K562 (cell line): ENCODE data around the gene PRSS27. TPM values are rescaled to one million over a fixed set of nuclear protein-coding genes. Genes with fewer than 3 reads are reported as not detected.

ENCODE experiments used
- BHLHE40 ChIP-seq: IDR thresholded peaks from 2 replicates; pipeline ENCODE4 v1.6.1; 2011; ENCODE audit warnings: low read length, improper control_type of control experiment
- CLOCK ChIP-seq: fragments of 250-450 bp; sonication (Bioruptor Pico); IDR thresholded peaks from 2 replicates; pipeline ENCODE4 v1.4.0; 2020; ENCODE audit warnings: mild to moderate bottlenecking, moderate library complexity, borderline replicate concordance
- EGR1 ChIP-seq: fragments of 450-650 bp; conservative IDR thresholded peaks from 2 replicates; pipeline ENCODE4 v1.6.1; 2017; ENCODE audit warnings: mild to moderate bottlenecking
- ELK1 ChIP-seq: sonication (generic); formaldehyde crosslinking; IDR thresholded peaks from 2 replicates; pipeline ENCODE4 v1.8.1; 2022; ENCODE audit warnings: missing genetic modification reagents
- EP300 ChIP-seq: IDR thresholded peaks from 2 replicates; pipeline ENCODE4 v1.6.1; 2012; ENCODE audit warnings: low read length, improper control_type of control experiment
- HDGF ChIP-seq: fragments of 450-650 bp; IDR thresholded peaks from 2 replicates; pipeline ENCODE4 v1.6.1; 2016
- HIVEP1 ChIP-seq: fragments of 250-450 bp; sonication (Bioruptor Pico); IDR thresholded peaks from 2 replicates; pipeline ENCODE4 v1.4.0; 2020; ENCODE audit warnings: mild to moderate bottlenecking
- HMG20A ChIP-seq: fragments of 450-650 bp; formaldehyde crosslinking; conservative IDR thresholded peaks from 2 replicates; pipeline ENCODE4 v1.4.0; 2020; ENCODE audit warnings: mild to moderate bottlenecking, mixed read lengths
- MIER1 ChIP-seq: fragments of 450-650 bp; IDR thresholded peaks from 2 replicates; pipeline ENCODE4 v1.6.1; 2016; ENCODE audit warnings: antibody characterized with exemption, mild to moderate bottlenecking, low read depth
- NCOR1 ChIP-seq: fragments of 450-650 bp; IDR thresholded peaks from 2 replicates; pipeline ENCODE4 v1.6.1; 2016; ENCODE audit warnings: mild to moderate bottlenecking, moderate library complexity
- NR2F6 ChIP-seq: fragments of 450-650 bp; formaldehyde crosslinking; IDR thresholded peaks from 2 replicates; pipeline ENCODE4 v1.4.0; 2020; ENCODE audit warnings: mild to moderate bottlenecking
- PRMT5 ChIP-seq: sonication (generic); formaldehyde crosslinking; IDR thresholded peaks from 2 replicates; pipeline ENCODE4 v1.5.0; 2020; ENCODE audit warnings: missing genetic modification reagents
- RAD51 ChIP-seq: fragments of 450-650 bp; IDR thresholded peaks from 2 replicates; pipeline ENCODE4 v1.7.1; 2016; ENCODE audit warnings: low read depth, mild to moderate bottlenecking, borderline replicate concordance
- SIX5 ChIP-seq, 2 experiments: IDR thresholded peaks; 2 replicates each; pipeline ENCODE4 v1.6.1; 2011; ENCODE audit warnings: low read length in 2 of 2, borderline replicate concordance in 1 of 2, low read depth in 1 of 2, mild to moderate bottlenecking in 1 of 2, moderate library complexity in 1 of 2; ENCODE audit not compliant: insufficient read depth in 1 of 2
- SNIP1 ChIP-seq: fragments of 450-650 bp; IDR thresholded peaks from 2 replicates; pipeline ENCODE4 v1.7.1; 2017; ENCODE audit warnings: low read depth, mild to moderate bottlenecking
- TOE1 ChIP-seq, 2 experiments: fragments of 450-650 bp in 1 of 2; sonication (generic) in 1 of 2; formaldehyde crosslinking in 1 of 2; IDR thresholded peaks; 2 replicates each; pipeline versions ENCODE4 v1.7.1 to v1.8.0; 2016 to 2022; ENCODE audit warnings: borderline replicate concordance in 2 of 2, mild to moderate bottlenecking in 2 of 2, antibody characterized with exemption in 1 of 2, inconsistent platforms in 1 of 2, low read depth in 1 of 2, missing genetic modification reagents in 1 of 2, moderate library complexity in 1 of 2
- XRCC4 ChIP-seq: IDR thresholded peaks from one replicate; pipeline ENCODE4 v1.6.1; 2011; ENCODE audit not compliant: insufficient read depth, insufficient read length; ENCODE audit errors: extremely low read depth
- ZFP30 ChIP-seq: fragments of 250-450 bp; sonication (Bioruptor Pico); IDR thresholded peaks from 2 replicates; pipeline ENCODE4 v1.8.0; 2022; ENCODE audit warnings: moderate library complexity, mild to moderate bottlenecking, inconsistent platforms, borderline replicate concordance
- ZNF217 ChIP-seq: sonication (generic); formaldehyde crosslinking; IDR thresholded peaks from 2 replicates; pipeline ENCODE4 v1.8.0; 2022; ENCODE audit warnings: mild to moderate bottlenecking, missing genetic modification reagents
- ZNF3 ChIP-seq: fragments of 250-450 bp; sonication (Bioruptor Pico); IDR thresholded peaks from 2 replicates; pipeline ENCODE4 v1.5.0; 2021; ENCODE audit warnings: mild to moderate bottlenecking, moderate library complexity
- ZNF384 ChIP-seq: IDR thresholded peaks from 2 replicates; pipeline ENCODE4 v1.6.1; 2012; ENCODE audit warnings: low read depth, low read length, improper control_type of control experiment
- ZNF436 ChIP-seq: fragments of 250-450, 450-650 bp; sonication (Bioruptor Pico); formaldehyde crosslinking; IDR thresholded peaks from 2 replicates; pipeline ENCODE4 v1.7.0; 2020; ENCODE audit warnings: mild to moderate bottlenecking
- ZNF57 ChIP-seq: fragments of 450-650 bp; formaldehyde crosslinking; IDR thresholded peaks from 2 replicates; pipeline ENCODE4 v1.4.0; 2020; ENCODE audit warnings: mild to moderate bottlenecking, moderate library complexity
- ZNF707 ChIP-seq: fragments of 250-450 bp; sonication (Bioruptor Pico); conservative IDR thresholded peaks from 2 replicates; pipeline ENCODE4 v1.8.0; 2022; ENCODE audit warnings: inconsistent platforms, mild to moderate bottlenecking, moderate library complexity
- ZNF830 ChIP-seq: fragments of 250-450 bp; sonication (Bioruptor Pico); IDR thresholded peaks from 2 replicates; pipeline ENCODE4 v1.5.0; 2021; ENCODE audit warnings: mild to moderate bottlenecking
- polyA plus RNA-seq, 8 experiments: library from polyadenylated mRNA; depleted of rRNA in 4 of 8; stranded (reverse) in 5 of 8; unstranded in 3 of 8; fragments of >200 nt; fragmentation: Nextera tagmentation in 2 of 8; fragmentation: Illumina TruSeq in 1 of 8; extraction: Ambion mirVana in 2 of 8; extraction: Trizol in 1 of 8; gene quantifications; 2 replicates each; pipeline versions ENCODE4 v1.2.1 to v1.2.3, GENCODE V29; 2011 to 2014; ENCODE audit warnings: inconsistent platforms in 1 of 8, missing spikeins in 1 of 8
- total RNA-seq, 7 experiments: library from RNA; depleted of rRNA in 6 of 7; stranded (reverse); fragments of >200 nt in 6 of 7; fragmentation: Illumina TruSeq in 2 of 7; extraction: Trizol in 2 of 7; gene quantifications; 2 replicates each; pipeline versions ENCODE4 v1.2.1 to v1.2.3, GENCODE V29; 2011 to 2021; ENCODE audit warnings: low replicate concordance in 1 of 7

Gene PRSS27
- total and polyA plus RNA-seq, 9 of the 15 experiments (the other 6 are each of a cell fraction or from before 2014, with no cell fraction given) = 0.09 to 0.20 (median 0.17) TPM; not detected in 5

- TF ChIP-seq ZNF217 (CRISPR knock-in tag) (no peak), BHLHE40 (no peak), ZNF830 (CRISPR knock-in tag) (peak; percentile 91), NCOR1 (no peak), ZFP30 (no peak), HDGF (no peak), TOE1 (IDR thresholded peaks at IDR 0.05; ENCODE audit: borderline replicate concordance) (peak; percentile 56; the same call in 1 of the 2 replicates), TOE1 (CRISPR knock-in tag; IDR thresholded peaks at IDR 0.05; ENCODE audit: borderline replicate concordance, low read depth) (no peak), EGR1 (peak; percentile 87), PRMT5 (CRISPR knock-in tag) (no peak), EP300 (no peak), ZNF57 (CRISPR knock-in tag) (no peak), RAD51 (no peak), XRCC4 (no peak), CLOCK (CRISPR knock-in tag) (no peak), SIX5 (IDR thresholded peaks at IDR 0.05; ENCODE audit: borderline replicate concordance in 1 of 2, insufficient read depth in 1 of 2, low read depth in 1 of 2, low read length in 2 of 2) (peak; percentile 74 to 76), ELK1 (CRISPR knock-in tag) (no peak), HMG20A (CRISPR knock-in tag) (no peak), ZNF3 (no peak), SNIP1 (no peak), MIER1 (no peak), ZNF384 (peak; percentile 13; the same call in 1 of the 2 replicates), HIVEP1 (CRISPR knock-in tag) (0 out of 2 replicates have a peak, but pooled peaks have one; percentile 7), ZNF707 (no peak), NR2F6 (CRISPR knock-in tag) (no peak), ZNF436 (CRISPR knock-in tag) (no peak)
Measured at GRCh38 chr16:2752035-2752849, 32.2 kb upstream of the PRSS27 start, which contains the start of gene SRRM2 (continued).
